ENCODE results near the gene THSD4.

The THSD4 gene

DNA sequence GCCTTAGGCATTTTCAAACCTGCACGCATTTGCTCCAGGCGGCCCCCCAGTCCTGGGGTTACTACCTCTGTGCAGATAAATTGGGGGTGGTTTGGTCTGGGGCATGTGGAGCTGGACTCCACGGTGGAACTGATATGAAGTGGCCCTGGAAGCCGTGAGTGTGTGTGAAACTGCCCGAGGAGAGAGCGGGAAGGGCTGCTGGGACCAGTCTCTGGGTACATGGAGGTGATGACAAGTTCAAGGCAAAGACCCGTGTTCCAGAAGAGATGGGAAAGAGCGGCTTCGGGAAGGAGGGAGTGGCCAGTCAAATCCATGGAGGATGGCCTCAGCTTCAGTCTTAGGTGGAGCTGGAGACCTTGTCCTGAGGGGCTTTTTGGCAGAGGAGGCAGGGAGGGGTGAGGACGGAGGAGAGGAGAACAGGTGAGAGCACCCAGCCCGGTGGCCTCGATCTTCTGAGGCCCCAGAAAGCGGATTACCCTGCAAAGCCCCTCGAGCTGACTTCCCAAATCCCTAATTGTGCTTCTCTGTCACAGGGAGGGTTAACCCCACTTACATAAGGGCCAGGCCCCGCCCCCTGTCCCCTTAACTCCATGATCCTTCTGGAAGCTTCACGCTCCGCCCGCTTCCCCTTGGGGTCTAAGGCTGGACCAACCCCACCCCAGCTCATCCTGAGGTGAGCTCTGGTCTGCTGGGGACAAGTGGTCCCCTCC is 693.2 kb downstream of the THSD4 start:
- DNase-seq, result no peak
- H3K4me1 ChIP-seq (ENCODE audit: control insufficient read depth, insufficient read depth, low read length, poor library complexity, severe bottlenecking), result no peaks in the 10 kb centered on the region
- H3K9me3 ChIP-seq (ENCODE audit: control insufficient read depth, low read length), result no peaks in the 10 kb centered on the region
- H3K27ac ChIP-seq (ENCODE audit: insufficient read depth, low read length, poor library complexity, severe bottlenecking), result no peak overlapping the region
- H3K36me3 ChIP-seq (ENCODE audit: control insufficient read depth, insufficient read depth, low read length), result no peaks in the 10 kb centered on the region
- H3K27me3 ChIP-seq (replicated peaks; ENCODE audit: control insufficient read depth, insufficient read depth, low read length, poor library complexity, severe bottlenecking), result no peaks in the 10 kb centered on the region
- no peak overlapping the region for H3K4me3 ChIP-seq (ENCODE audit: insufficient read depth, low read depth, low read length, poor library complexity, severe bottlenecking)

DNA sequence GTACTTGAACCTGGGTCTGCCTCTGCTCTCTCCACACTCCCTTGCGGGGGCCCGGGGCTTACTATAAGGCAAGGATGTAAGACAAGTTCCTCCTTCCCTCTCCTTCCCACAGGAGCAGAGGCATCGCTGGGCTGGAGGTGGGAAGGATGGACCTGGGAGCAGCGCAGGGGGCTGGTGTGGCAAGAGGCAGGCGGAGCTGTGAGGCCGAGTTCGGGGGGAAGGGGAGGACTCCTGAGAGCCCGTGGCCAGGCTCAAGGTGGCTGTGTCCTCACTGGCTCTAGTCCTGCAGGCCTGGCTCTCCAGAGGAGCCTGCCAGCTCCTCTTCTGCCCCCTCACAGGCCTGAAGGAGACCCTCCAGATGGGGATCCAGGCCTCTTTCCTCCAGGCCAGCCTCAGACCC is 694.1 kb downstream of the THSD4 start:
- no peak for DNase-seq
- no peaks in the 10 kb centered on the region for H3K9me3 ChIP-seq (ENCODE audit: control insufficient read depth, low read length)
- H3K4me3 ChIP-seq (ENCODE audit: insufficient read depth, low read depth, low read length, poor library complexity, severe bottlenecking), result no peak overlapping the region
- H3K27me3 ChIP-seq (replicated peaks; ENCODE audit: control insufficient read depth, insufficient read depth, low read length, poor library complexity, severe bottlenecking), result no peaks in the 10 kb centered on the region
- H3K36me3 ChIP-seq (ENCODE audit: control insufficient read depth, insufficient read depth, low read length), result no peaks in the 10 kb centered on the region
- H3K27ac ChIP-seq (ENCODE audit: insufficient read depth, low read length, poor library complexity, severe bottlenecking), result no peak overlapping the region
- H3K4me1 ChIP-seq (ENCODE audit: control insufficient read depth, insufficient read depth, low read length, poor library complexity, severe bottlenecking), result no peaks in the 10 kb centered on the region

DNA sequence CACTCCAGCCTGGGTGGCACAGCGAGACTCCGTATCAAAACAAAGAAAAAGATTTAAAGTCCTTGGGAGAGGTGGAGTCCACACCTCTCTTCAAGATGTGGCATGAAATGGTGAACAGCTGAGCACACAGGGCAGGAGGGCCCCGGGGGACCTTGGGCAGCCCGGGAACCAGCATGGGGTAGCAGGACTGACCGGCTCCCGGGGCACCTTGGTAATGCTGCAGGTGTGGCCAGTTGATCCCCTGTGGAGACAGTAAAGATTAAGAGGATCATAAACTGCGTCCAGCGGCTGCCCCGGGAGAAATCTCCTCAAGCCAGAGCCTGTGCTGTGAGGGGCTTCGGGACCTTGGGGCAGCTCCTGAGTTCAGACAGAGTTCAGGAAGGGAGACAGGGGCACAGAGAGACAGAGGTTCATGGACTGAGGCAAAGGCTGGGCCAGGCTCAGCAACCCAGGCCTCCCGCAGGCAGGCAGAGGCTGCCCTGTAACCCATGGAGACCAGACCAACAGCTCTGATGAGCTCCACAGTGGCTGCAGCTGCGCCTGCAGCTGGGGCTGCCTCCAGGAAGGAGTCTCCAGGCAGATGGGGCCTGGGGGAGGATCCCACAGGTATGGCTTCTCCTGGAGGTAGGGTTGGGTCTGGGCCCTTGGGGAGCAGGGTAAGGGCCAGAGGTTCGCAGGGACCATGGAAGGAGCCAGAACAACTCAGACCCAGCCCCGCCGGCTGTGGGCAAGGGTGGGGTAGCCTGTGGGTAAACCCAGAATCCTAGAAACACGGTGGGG is 695.2 kb downstream of the THSD4 start, which contains the start of gene NR2E3:
Gene NR2E3, plus strand, starts transcription at position 299 of the 780 bp plus-strand sequence. Its CDS starts 190 bp downstream, at position 489.
- Histone ChIP-seq H3K27ac (ENCODE audit: insufficient read depth, low read length, poor library complexity, severe bottlenecking) (no peak within 1 kb of the TSS), H3K36me3 (ENCODE audit: control insufficient read depth, insufficient read depth, low read length) (no peaks in the 10 kb centered on the region), H3K4me3 (ENCODE audit: insufficient read depth, low read depth, low read length, poor library complexity, severe bottlenecking) (no peak within 1 kb of the TSS), H3K9me3 (ENCODE audit: control insufficient read depth, low read length) (no peaks in the 10 kb centered on the region), H3K27me3 (replicated peaks; ENCODE audit: control insufficient read depth, insufficient read depth, low read length, poor library complexity, severe bottlenecking) (no peaks in the 10 kb centered on the region), H3K4me1 (ENCODE audit: control insufficient read depth, insufficient read depth, low read length, poor library complexity, severe bottlenecking) (no peaks in the 10 kb centered on the region)
- DNase-seq, result no peak

GRCh38 chr15:71811036-71811736 is 695.9 kb downstream of the THSD4 start:
- no peaks in the 10 kb centered on the region for H3K9me3 ChIP-seq (ENCODE audit: control insufficient read depth, low read length)
- no peaks in the 10 kb centered on the region for H3K4me1 ChIP-seq (ENCODE audit: control insufficient read depth, insufficient read depth, low read length, poor library complexity, severe bottlenecking)
- H3K4me3 ChIP-seq (ENCODE audit: insufficient read depth, low read depth, low read length, poor library complexity, severe bottlenecking), result no peak overlapping the region
- H3K36me3 ChIP-seq (ENCODE audit: control insufficient read depth, insufficient read depth, low read length), result no peaks in the 10 kb centered on the region
- H3K27me3 ChIP-seq (replicated peaks; ENCODE audit: control insufficient read depth, insufficient read depth, low read length, poor library complexity, severe bottlenecking), result no peaks in the 10 kb centered on the region
- DNase-seq, result no peak
- no peak overlapping the region for H3K27ac ChIP-seq (ENCODE audit: insufficient read depth, low read length, poor library complexity, severe bottlenecking)

DNA sequence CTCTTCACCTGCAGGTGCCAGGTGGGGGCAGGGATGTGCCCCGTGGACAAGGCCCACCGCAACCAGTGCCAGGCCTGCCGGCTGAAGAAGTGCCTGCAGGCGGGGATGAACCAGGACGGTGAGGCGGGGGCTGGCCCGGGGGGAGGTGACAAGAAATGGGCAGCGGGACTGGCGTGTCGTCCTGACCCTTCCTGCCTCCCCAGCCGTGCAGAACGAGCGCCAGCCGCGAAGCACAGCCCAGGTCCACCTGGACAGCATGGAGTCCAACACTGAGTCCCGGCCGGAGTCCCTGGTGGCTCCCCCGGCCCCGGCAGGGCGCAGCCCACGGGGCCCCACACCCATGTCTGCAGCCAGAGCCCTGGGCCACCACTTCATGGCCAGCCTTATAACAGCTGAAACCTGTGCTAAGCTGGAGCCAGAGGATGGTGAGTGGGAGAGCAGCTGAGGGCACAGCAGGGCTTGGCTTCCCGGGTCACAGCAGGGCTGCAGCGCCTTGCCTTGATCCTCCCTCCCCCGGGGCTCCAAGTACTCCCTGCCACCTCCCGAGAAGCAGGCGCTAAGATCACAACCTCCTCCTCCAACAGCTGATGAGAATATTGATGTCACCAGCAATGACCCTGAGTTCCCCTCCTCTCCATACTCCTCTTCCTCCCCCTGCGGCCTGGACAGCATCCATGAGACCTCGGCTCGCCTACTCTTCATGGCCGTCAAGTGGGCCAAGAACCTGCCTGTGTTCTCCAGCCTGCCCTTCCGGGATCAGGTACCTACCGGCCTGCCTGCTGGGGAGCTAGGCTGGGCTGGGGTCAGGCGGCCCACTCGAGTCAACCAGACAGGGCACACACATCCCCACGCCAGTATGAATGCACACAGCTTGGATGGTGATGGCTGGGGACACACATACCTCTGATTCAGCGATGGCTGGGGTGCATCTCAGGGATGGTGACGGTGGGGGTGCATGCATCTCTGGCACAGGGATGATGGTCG is 696.8 kb downstream of the THSD4 start:
- DNase-seq, result no peak
- no peak overlapping the region for H3K27ac ChIP-seq (ENCODE audit: insufficient read depth, low read length, poor library complexity, severe bottlenecking)
- H3K4me1 ChIP-seq (ENCODE audit: control insufficient read depth, insufficient read depth, low read length, poor library complexity, severe bottlenecking), result no peaks in the 10 kb centered on the region
- no peak overlapping the region for H3K4me3 ChIP-seq (ENCODE audit: insufficient read depth, low read depth, low read length, poor library complexity, severe bottlenecking)
- H3K36me3 ChIP-seq (ENCODE audit: control insufficient read depth, insufficient read depth, low read length), result no peaks in the 10 kb centered on the region
- no peaks in the 10 kb centered on the region for H3K27me3 ChIP-seq (replicated peaks; ENCODE audit: control insufficient read depth, insufficient read depth, low read length, poor library complexity, severe bottlenecking)
- no peaks in the 10 kb centered on the region for H3K9me3 ChIP-seq (ENCODE audit: control insufficient read depth, low read length)

GRCh38 chr15:71812966-71813722 is 697.9 kb downstream of the THSD4 start:
- Histone ChIP-seq H3K27ac (ENCODE audit: insufficient read depth, low read length, poor library complexity, severe bottlenecking) (no peak overlapping the region), H3K4me3 (ENCODE audit: insufficient read depth, low read depth, low read length, poor library complexity, severe bottlenecking) (no peak overlapping the region), H3K4me1 (ENCODE audit: control insufficient read depth, insufficient read depth, low read length, poor library complexity, severe bottlenecking) (no peaks in the 10 kb centered on the region), H3K36me3 (ENCODE audit: control insufficient read depth, insufficient read depth, low read length) (no peaks in the 10 kb centered on the region), H3K9me3 (ENCODE audit: control insufficient read depth, low read length) (no peaks in the 10 kb centered on the region), H3K27me3 (replicated peaks; ENCODE audit: control insufficient read depth, insufficient read depth, low read length, poor library complexity, severe bottlenecking) (no peaks in the 10 kb centered on the region)
- DNase-seq, result no peak

DNA sequence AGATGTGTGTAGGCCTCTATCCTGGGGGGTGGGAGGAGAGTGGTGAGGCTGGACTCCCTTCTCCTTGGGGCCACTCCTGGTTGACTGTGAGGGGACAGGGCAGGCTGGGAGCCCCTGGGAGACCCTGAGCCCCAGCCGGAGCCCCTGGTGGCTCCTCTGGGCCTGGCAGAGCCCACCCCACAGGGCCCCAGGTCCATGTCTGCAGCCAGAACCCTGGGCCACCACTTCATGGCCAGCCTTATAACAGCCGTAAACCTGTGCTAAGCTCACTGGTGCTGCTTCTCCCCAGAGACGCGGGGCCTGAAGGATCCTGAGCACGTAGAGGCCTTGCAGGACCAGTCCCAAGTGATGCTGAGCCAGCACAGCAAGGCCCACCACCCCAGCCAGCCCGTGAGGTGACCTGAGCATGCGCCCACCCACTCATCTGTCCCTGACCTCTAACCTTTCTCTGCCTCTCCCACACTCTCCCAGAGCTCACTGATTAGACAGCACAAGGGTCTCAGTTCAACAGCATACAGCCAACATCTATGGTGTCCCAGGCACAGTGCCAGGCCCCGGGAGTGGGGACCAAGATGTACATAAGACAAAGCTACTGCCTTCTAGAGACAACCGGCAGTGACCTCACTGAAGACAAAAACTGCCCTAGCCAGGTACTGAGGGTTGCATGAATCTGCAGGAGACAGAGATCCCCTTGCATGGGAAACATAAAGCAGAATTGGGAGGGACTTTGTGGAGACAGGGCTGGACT is 698.6 kb downstream of the THSD4 start:
- Histone ChIP-seq H3K9me3 (ENCODE audit: control insufficient read depth, low read length) (no peaks in the 10 kb centered on the region), H3K4me1 (ENCODE audit: control insufficient read depth, insufficient read depth, low read length, poor library complexity, severe bottlenecking) (no peaks in the 10 kb centered on the region), H3K27me3 (replicated peaks; ENCODE audit: control insufficient read depth, insufficient read depth, low read length, poor library complexity, severe bottlenecking) (no peaks in the 10 kb centered on the region), H3K27ac (ENCODE audit: insufficient read depth, low read length, poor library complexity, severe bottlenecking) (no peak overlapping the region), H3K4me3 (ENCODE audit: insufficient read depth, low read depth, low read length, poor library complexity, severe bottlenecking) (no peak overlapping the region), H3K36me3 (ENCODE audit: control insufficient read depth, insufficient read depth, low read length) (no peaks in the 10 kb centered on the region)
- DNase-seq, result no peak

DNA sequence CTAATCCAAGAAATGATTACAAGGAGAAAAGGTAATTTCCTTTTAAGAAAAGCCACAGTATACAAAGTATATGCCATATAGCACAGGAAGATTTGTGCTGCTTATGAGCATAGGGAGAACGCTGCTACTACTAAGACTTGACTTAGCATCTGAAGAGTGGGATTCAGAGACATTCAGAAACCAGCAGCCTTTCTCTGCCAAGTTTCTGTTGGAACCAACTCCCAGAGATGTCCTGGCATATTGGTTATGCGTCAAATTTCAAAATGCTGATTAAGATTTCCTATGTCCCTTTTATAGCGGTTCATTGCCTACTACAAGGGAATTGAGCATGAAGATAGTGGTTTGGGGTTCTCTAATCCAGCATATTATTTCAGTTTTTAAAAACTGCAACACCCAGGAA is 700.0 kb downstream of the THSD4 start:
- no peaks in the 10 kb centered on the region for H3K4me1 ChIP-seq (ENCODE audit: control insufficient read depth, insufficient read depth, low read length, poor library complexity, severe bottlenecking)
- H3K9me3 ChIP-seq (ENCODE audit: control insufficient read depth, low read length), result no peaks in the 10 kb centered on the region
- H3K36me3 ChIP-seq (ENCODE audit: control insufficient read depth, insufficient read depth, low read length), result no peaks in the 10 kb centered on the region
- no peak overlapping the region for H3K4me3 ChIP-seq (ENCODE audit: insufficient read depth, low read depth, low read length, poor library complexity, severe bottlenecking)
- DNase-seq, result no peak
- no peak overlapping the region for H3K27ac ChIP-seq (ENCODE audit: insufficient read depth, low read length, poor library complexity, severe bottlenecking)
- H3K27me3 ChIP-seq (replicated peaks; ENCODE audit: control insufficient read depth, insufficient read depth, low read length, poor library complexity, severe bottlenecking), result no peaks in the 10 kb centered on the region

All from effector memory CD4-positive, alpha-beta T cell (primary cell).